RCC 7860 (cell line): ENCODE data around the gene RHBDD1.

Experiments used
- DNase-seq: peaks from one replicate; pipeline ENCODE4 v3.0.0-alpha.2; 2015; ENCODE audit warnings: low spot score
- FAIRE-seq: peaks from 2 replicates; lab custom pipeline; 2012; peaks lifted over from hg19 to GRCh38; lab: Jason Lieb, UNC

The RHBDD1 gene

DNA sequence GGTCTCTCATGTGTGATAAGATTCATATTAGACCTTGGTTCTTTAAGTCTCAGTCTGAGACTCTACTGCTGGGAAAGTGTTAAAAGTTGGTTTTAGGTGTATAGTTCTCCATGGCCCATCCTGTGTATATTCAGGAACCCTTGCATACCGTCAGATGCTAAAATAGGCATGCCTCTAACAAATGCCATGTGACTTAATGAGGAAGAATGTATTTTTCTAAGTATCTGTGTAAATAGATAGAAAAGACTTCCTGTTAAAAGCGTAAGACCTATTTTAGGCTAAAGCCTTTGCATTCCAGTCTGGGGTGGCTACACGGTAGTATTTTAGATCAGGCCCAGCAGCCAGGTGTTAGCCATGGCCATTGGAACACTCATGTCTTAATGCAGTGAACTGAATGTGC, 73.3 kb downstream of the RHBDD1 start:
- no peak for DNase-seq
- no peak for FAIRE-seq

DNA sequence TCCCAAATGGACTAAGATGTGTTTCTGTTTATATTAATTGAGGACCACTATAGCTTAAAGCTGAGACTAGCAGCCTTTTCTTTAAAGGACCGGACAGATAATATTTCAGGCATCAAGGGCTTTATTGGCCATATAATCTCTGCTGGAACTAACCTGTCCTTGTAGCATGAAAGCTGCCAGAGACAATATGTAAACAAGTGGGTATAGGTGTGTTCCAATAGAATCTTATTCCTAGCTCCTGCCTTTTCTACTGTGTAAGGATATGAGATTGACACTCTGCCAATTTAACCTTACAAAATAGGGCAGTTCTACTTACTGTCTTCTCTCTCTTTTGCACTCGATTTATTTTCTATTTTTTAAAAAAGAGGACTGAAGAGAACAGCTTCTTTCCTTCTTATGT, 74.0 kb downstream of the RHBDD1 start:
- FAIRE-seq: no peak
- no peak for DNase-seq

DNA sequence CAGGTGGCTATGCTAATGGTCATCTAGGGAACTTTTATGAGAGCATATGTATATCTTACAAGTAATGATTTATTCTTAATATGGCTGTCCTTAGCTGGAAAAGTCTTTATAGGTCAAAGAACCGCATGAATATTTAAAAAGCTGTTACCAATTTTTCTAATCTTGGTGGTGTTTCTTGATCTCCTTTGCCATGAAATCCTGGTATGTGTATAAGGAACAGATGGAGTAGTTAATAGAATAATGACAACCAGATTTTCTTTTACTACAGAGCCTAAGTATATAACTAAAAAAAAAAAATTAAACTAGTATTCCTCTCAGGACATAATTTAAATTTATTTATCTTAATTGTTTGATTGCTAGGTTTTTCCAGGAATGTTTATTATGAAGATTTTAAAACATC, 74.5 kb downstream of the RHBDD1 start:
- FAIRE-seq: no peak

DNA sequence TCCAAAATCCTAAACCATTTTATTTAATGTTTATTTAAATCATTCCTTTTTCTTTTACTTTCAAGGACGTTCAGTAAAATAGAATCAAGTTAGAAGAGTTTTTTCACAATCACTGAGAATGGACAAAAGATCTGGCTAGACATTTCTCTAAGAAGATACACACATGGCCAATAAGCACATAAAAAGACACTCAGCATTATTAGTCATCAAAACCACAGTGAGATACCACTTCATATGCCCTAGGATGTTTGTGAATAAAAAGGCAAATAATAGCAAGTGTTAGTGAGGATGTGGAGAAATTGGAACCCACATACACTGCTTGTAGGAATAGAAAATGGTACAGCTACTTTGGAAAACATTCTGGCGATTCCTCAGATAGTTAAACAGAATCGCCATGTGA, 76.1 kb downstream of the RHBDD1 start:
- DNase-seq (peak; percentile 20), FAIRE-seq (peak; percentile 65)

More for the DNA sequence above, 74.5 kb downstream of the RHBDD1 start:
- no peak for DNase-seq

DNA sequence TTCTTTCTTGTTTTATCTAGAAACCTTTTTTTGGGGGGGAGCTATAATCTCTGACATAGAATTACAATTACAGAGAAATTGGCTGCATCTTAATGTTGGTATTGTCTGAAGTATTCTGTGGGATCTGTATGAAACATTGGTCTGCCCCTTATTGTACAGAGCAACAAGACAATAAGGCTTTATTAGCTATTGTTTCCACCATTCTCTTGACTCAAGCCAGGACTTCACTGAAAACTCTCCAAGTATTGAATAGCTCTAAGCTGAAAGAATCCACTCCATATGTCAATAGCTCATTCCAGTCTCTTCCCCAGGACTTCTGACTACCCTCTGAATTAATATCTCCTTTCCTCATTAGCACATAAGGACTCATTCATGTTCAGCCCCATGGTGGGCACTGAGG, 77.8 kb downstream of the RHBDD1 start:
- FAIRE-seq: no peak
- DNase-seq: no peak

DNA sequence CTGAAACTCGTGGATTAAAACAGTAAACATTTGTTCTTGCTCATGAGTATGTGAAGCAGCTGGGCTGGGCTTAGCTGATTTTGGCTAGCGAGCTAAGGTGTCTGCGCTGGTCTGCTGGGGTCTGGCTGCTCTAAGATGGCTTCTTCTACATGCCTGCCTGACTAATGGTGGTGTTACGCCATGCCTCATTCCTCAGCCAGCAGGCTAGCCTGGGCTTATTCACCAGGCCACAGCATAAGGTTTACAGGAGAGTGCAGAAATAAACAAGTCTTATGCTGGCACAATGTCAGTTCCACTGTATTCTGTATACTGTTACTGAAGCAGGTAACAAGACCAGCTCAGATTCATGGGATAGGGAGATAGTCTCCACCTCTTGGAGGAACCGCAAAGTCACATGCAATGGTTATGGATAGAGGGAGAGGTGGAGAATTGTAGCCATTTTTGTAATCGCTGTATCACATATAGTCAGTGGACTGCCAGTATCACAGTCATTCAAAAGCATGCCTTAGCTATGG, 80.0 kb downstream of the RHBDD1 start:
- FAIRE-seq (no peak), DNase-seq (no peak)

GRCh38 chr2:226916669-226917068, 80.8 kb downstream of the RHBDD1 start:
- DNase-seq (no peak), FAIRE-seq (no peak)

DNA sequence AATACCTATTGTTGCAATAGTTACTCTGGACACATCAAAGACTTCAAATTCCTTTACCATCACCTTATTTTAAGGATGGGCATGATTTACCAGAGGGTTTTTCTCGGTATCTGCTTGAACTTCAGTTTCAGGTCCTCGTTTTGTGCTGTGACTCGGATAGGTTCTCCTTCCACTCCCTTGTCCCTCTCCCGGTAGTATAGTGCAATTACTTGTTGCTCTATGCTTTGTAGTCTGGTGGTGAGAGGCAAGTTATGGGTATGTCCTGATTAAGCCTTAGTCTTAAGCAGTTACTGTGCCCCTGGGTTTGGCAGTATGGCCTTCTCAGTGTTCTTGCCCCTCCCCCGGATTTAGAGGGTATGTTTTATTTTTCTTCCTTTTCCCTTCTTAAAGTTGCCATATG, 96.6 kb downstream of the RHBDD1 start:
- no peak for FAIRE-seq
- DNase-seq: no peak

DNA sequence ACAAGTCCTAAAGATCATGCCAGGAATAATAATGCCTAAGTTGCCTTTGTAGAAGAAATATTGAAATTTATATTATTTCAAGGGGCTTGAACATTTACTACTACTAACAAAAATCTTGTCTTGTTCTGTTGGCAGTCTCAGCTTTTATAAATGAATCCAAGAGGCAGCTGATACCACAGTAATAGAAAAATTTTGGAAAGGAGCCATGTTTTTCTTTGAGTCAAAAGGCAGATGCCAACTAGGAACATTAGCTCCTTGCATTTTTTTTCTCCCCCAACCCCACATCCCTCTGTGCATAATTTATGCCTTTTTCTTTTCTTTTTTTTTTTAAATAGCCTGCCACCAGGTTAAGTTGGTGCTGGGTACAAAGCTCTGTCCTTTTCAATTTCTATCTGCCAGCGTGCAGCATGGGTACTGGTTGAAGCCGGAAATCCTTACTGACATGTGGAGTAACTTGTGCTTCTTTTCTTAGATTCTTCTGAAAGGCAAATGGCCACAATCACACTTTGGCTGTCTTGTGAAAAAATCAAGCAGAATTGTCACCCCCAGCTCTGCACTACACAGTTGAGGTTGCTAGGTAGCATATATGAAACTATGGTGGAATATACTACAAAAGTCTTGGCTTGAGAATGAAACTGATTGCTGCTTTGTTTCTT, 98.8 kb downstream of the RHBDD1 start:
- FAIRE-seq (peak; percentile 2), DNase-seq (no peak)

GRCh38 chr2:226943862-226944620, 108.2 kb downstream of the RHBDD1 start:
- FAIRE-seq: no peak
- no peak for DNase-seq

GRCh38 chr2:226953206-226953605, 117.4 kb downstream of the RHBDD1 start:
- FAIRE-seq: no peak
- no peak for DNase-seq

DNA sequence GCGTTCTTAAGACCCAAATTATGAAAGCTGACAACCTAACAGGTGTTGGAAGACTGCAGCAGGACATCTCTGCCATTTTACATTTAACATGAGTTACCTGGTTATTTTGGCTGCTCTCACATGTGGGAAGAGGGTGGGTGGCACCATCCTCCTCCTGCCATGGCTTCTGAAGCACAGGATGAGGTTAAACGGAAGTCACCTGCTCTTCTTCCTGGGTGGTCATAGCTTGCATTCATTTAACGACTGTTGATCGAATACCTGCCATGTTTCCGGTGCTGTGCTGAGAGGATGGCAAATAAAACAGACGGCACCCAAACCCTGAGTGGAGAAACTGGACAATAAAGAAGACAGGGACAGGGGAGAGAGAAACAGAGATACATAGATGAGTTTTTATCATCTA, 118.0 kb downstream of the RHBDD1 start:
- DNase-seq (no peak), FAIRE-seq (no peak)

DNA sequence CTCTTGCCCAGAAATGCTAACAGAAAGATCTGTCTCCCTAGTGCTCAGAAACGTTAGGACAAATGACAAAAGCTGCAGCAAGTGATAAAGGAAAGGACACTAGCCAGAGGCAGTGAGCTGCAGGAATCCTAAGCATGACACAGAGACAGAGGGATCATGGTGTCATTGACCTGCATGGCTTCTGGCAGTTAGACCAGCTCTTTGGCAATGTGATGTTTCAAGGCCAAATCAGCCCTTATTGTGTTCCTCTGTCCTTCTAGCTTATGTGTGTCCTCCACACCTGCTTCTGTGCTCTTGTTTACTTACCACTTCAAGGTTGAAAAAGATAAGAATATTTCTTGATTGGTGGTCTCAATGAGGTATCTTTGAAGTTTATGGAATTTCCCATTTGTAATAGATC, 120.8 kb downstream of the RHBDD1 start:
- DNase-seq: no peak
- no peak for FAIRE-seq

DNA sequence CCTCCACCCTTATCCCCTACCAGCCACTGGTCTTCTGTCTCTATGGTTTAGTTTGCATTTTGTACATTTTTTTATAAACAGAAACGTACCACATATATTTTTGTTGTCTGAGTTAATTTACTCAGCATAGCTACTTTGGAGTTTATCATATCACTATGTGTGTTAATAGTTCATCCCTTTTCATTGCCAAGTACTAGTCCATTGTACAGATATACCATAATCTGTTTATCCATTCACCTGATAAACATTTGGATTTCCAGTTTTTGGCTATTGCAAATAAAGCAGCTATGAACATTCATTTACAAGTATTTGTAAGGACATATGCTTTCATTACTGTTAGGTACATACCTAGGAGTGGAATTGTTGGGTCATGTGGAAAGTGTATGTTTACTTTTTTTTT, 123.6 kb downstream of the RHBDD1 start:
- DNase-seq: no peak
- no peak for FAIRE-seq

- DNase-seq (no peak), FAIRE-seq (no peak)
These were observed 126.4 kb downstream of the RHBDD1 start for GRCh38 chr2:226962176-226962773.

DNA sequence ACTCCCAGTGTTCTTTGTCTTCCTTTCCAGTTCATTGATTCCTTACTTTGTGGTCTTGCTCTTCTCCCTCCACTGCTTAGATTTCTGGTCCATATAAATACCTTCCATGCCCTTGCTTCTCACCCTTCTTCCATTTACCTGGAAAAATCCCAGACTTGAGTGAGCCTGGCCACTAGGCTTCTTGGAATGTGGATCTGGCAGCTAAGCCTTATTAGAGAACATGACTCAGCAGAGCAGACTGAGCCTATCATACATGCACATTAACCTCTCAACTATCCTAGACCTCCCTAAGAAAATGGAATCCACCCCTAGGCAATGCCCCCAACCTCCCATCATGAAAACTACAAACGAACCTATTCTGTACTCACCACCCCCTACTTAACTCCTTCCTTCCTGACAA, 127.7 kb downstream of the RHBDD1 start:
- peak; percentile 99 for FAIRE-seq
- DNase-seq: peak; percentile 93

- DNase-seq (no peak), FAIRE-seq (no peak)
These were observed 129.5 kb downstream of the RHBDD1 start for GRCh38 chr2:226965376-226965775.

DNA sequence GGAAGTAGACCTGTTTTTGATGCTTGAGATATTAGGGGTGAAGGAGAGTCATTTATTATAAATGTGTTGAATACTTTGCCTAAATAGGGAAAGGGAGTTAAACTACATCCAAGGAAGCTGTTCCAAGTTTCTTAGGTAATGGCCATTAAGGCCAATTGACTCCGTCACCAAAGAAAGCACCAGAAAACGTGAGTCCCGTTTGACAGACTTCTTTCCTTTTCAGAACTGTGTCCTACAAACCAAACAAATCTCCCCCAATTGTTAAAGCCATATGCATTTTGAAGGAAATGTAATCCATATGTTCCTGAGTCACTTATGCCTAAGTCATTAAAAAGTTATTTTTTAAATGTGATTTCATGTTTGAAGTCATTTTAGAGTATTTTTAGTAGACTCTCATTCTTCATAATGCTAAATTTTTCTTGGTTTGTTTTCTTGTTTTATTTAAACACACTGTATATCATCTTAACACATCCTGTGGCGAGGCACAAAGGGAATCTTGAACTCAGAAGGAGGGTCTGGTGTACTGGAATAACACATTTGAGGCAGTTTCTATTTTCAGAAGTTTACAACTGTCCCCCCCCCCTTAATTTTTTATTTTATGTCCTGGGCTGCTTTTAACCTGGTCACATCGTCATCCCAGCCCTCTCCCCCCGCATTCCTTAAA, 133.7 kb downstream of the RHBDD1 start:
- DNase-seq: no peak
- FAIRE-seq: no peak

- DNase-seq (no peak), FAIRE-seq (no peak)
These were observed 134.5 kb downstream of the RHBDD1 start for GRCh38 chr2:226970362-226970761.

DNA sequence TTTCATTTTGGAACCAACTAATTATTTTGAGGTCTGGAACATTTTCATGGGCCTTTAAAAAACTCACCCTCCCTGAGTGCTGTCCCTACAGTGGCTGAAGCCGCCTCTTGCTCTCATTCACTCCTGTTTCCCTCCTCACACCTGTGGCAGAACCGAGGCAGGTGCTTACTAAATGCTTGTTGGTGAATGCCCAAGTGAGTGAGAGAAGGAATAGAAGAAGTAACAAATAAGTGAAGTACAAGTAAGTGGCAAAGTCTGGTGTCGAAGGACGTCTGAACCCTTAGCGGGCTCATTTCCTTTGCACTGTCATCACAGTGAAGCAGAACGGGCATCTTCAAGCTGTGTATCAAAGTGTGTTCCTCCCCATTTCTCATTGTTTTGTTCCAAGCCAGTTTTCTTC, 135.2 kb downstream of the RHBDD1 start:
- no peak for DNase-seq
- FAIRE-seq: no peak

DNA sequence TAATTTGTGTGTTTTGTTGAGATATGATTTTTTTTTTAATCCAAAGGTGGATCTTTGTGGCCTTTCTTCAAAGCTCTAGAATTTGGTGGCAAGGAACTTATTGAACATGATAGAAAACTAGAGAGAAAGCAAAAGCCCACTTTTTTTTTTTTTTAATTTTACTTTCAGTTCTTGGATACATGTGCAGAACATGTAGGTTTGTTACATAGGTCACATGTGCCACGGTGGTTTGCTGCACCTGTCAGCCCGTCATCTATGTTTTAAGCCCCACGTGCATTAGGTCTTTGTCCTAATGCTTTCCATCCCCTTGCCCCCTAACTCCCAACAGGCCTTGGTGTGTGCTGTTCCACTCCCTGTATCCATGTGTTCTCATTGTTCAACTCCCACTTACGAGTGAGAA, 135.9 kb downstream of the RHBDD1 start:
- DNase-seq (no peak), FAIRE-seq (no peak)
